A549 treated with dexamethasone at 1 μM for 4 hours (cell line): ENCODE results near the gene ALKBH3. TPM values are rescaled to one million over a fixed set of nuclear protein-coding genes. Genes with fewer than 3 reads are reported as not detected.

Experiments used
- total RNA-seq: library from RNA; stranded (reverse); fragments of 200-300 nt; extraction: Qiagen RNA extraction; gene quantifications from 5 replicates; pipeline ENCODE4 v1.2.3, GENCODE V29; 2022

The ALKBH3 gene
- 22.9 to 28.8 TPM (median 27.0 TPM) in 5 replicates for total RNA-seq

GRCh38 chr11:43880640-43881159 is at the start of gene ALKBH3:
Gene ALKBH3, plus strand, starts transcription at chr11:43880831. Its CDS starts 1,822 bp downstream, at chr11:43882653.

Other genes with a start within 250 kb of the ALKBH3 start
- gene HSD17B12, start 200.1 kb upstream of the ALKBH3 start, total RNA-seq, result 66.8 to 88.1 TPM (median 81.8 TPM) in 5 replicates
- 1.5 to 3.4 TPM (median 2.2 TPM) in 5 replicates for gene C11orf96, start 61.8 kb downstream of the ALKBH3 start, total RNA-seq
- not detected in 5 replicates for gene ACCSL, start 167.2 kb downstream of the ALKBH3 start, total RNA-seq
- 11.5 to 16.1 TPM (median 13.8 TPM) in 5 replicates for gene ACCS, start 185.4 kb downstream of the ALKBH3 start, total RNA-seq
- gene EXT2, start 214.8 kb downstream of the ALKBH3 start, total RNA-seq, result 51.4 to 59.3 TPM (median 55.1 TPM) in 5 replicates